ENCODE data around the gene BORCS8.
"Not testable (repeated sequence)": the region's sequence is repeated elsewhere in the genome, so short reads cannot be mapped to it uniquely, and the experiment has no call there.

BORCS8 gene

DNA sequence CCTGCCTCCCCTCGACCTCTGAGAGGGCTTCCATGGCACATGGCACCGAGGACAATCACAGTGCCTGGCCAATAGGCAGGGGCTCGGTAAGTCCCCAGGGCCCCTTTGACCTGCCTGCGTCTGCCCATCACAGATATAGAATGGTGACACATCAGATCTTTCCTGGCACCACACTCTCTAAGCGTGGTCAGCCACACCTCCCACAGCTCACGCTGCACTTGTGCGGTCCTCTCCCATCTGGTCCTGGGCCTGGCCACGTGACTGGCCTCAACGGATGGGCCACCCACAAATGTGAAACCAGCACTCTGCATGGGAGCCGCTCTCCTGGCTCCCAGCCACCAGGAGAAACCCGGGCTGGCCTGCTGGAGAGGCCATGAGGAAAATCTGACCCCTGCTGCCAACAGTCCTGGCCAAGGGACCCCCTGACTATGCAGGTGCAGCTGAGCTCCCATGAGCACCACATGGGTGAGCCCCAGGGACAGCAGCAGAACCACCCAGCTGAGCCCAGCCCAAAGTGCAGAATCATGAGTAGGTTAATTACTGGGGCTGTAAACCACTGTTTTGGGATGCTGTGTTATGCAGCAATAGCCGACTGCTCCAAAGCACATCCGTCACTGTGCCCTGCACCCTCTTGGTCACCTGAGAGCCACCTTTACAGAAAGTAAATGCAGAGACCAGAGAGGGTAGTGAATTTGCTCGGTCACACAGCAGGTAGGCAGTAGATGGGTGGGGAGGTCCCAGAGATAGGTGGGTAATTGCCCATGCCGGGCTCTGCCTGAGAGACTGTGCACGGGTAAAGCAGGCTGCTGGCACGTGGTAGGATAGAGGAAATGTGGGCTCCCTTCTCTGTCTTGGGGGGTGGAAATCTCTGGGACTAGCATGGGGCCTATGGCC is 12.2 kb downstream of the BORCS8 start:
- no peak for DNase-seq

DNA sequence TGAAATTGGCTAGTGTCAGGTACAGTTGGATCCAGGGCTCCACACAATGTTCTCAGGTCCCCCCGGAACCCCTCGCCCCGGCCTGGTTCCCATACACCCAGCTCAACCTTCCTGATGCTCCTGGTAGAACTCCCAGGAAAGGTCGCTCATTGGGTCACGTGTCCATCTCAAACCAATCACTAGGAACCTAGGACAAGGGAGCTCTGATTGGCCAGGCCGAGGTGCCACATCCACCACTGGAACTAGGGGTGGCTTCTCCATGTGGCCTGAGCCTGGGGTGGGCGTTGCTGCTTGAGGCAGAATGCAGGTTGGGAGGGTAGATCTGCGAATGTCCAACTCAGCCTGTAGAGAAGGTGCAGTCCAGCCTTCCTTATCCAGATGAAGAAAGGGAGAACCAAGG is 15.0 kb downstream of the BORCS8 start:
- DNase-seq = no peak

GRCh38 chr19:19173243-19173642 is 18.7 kb downstream of the BORCS8 start:
- DNase-seq = not testable (repeated sequence)

DNA sequence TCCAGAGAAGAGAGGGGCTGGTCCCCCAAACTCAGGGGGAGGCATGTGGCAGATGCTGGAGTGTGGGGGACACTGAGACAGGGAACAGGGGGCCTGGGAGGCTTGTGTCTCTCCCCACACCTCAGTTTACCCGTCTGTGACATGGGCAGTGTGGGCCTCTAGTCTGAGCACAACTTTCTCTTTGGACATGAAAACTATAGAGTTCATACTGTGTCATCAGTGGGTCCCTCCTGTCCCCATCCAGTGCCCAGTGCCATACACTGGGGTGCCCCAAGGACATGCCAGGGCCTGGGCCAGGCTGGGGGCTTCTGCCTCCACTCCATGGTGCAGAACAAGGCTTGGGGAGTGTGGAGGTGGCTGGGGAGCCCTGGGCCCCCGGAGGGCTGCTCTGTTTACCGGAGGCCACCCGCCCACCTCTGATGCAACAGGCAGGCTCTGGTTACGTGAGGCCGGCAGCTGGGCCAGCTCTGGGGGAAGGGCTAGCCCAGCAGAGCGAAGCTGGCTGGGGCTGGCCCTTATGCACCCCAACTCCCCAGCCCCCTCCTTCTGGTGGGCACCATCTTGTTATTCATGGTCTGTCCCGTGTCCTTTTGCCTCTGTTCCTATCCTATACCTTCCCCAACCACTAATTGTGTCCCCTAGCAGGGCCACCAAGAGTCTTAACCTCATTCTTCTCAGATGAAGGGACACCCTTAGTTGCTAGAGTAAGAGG is 20.0 kb downstream of the BORCS8 start:
- DNase-seq = no peak

- DNase-seq = no peak
Measured at GRCh38 chr19:19170873-19171672, 20.9 kb downstream of the BORCS8 start.

DNA sequence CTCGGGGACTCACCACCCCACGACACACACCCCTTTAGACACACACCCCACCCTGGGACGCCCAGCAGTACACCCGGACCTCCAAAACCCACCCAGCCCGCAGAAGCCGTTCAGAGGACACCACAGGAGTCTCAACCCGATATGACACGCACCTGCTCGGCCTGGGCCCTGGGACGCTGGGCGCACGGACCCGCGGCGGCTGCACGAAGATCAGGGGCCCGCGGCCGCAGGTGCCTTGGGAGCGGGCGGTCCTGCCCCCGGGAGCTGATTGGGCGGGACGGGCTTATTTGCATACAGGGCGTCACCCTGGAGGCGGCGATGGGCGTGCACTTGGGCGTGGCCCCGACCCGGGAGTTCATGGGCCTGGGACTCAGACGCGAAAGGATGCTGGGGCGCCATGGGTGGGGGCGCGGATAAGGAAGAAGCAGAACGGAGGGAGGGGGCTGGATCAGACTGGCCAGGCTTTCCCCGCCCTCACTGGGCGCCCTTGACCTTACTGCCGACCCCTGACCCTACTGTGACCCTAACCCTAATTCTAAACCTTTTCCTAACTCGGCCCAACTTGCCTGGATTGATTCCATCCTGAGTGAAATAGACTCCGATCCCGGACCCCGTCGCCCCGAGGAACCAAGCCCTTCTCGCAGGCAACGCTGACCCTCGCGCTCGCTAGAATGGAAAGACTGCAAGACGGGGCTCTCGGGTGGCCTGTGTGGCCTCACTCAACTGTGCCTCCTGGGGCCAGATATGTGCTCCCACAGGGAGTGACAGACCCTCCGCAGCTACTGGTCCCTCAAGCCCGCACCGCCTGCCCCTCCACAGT is 21.7 kb downstream of the BORCS8 start, which contains the start of gene MEF2B:
Gene MEF2B (minus strand): TSS at position 211 of the 820 bp plus-strand sequence. CDS start 19,528 bp downstream, outside the sequence.
- DNase-seq = peak; percentile 77 to 81

DNA sequence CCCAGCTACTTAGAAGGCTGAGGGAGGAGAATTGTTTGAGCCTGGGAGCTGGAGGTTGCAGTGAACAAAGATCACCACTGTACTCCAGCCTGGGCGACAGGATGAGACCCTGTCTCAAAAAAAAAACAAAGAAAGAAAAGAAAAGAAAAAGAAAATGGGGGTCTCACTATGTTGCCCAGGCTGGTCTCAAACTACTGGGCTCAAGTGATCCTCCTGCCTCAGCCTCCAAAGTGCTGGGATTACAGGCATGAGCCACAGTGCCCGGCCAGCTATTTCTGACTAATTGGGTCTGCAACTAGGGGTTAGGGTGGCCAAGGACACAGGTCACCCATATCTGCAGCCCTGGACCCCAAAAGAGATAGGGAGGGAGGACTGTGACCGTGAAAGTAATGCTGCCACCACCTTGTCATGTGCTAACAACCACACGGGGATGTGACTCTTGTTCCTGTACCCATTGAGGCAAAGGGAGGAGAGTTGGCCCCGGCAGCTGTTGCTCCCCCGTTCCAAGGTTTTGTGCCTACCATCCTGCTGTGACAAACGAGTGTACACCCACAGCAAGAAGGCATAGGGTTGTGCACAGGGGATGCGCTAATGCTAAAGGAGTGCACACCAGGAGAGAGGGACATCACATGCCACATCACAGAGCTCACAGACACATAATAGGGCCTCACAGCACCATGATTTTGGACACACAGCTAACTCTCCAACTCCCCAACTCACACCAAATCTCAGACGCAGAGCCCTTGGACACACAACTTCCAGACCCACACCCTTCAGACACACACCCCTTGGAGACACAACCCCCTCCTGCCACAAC is 22.5 kb downstream of the BORCS8 start:
- no peak for DNase-seq

DNA sequence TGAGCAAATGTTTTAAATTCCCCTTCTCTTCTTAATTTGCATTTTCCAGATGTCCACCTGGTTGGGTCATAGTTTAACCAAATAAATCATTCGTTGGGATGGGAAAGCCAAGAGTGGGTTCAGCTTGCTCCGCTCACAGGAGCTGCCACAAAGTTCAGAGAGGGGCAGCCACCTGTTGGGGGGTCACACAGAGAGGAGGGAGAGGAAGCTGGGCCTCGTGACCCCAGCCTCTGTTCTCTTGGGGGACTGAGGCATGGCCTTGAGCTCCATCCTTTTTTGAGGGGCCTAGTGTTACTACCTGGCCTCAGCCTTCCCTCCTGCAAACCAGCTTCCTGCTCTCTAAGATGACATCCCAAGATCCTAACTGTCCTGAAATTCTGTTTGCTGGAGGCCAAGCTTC is 24.3 kb downstream of the BORCS8 start:
- no peak for DNase-seq

GRCh38 chr19:19165396-19165795 is 26.6 kb downstream of the BORCS8 start:
- DNase-seq = no peak

- DNase-seq = no peak
Measured at GRCh38 chr19:19162495-19162894, 29.5 kb downstream of the BORCS8 start.

- peak in 1 of 2 donors; percentile 45 for DNase-seq
Measured at GRCh38 chr19:19160461-19161035, 31.4 kb downstream of the BORCS8 start.

DNA sequence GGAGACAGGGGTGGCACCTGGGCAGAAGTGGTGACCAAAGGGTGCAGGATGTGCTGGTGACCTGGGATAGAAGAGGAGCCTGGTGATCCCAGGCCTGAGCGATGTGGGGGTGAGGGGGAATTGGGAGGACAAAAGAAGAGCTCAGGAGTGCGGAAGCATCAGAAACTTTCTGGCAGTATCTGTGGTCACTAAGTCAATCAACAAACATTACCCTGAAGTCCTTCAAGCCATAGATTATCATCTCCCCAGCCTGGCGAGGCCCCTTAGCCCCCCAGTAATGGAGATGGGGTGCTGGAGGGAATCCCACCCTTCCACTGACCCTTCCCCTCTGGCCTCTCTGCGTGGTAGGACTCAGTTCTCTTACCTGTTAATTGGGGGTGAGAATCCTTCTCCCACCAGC is 32.4 kb downstream of the BORCS8 start:
- DNase-seq = no peak

- DNase-seq = no peak
Measured at GRCh38 chr19:19157808-19158207, 34.1 kb downstream of the BORCS8 start.

GRCh38 chr19:19155495-19156219 is 36.3 kb downstream of the BORCS8 start:
- no peak for DNase-seq

- DNase-seq = no peak
Measured at GRCh38 chr19:19154768-19155494, 37.0 kb downstream of the BORCS8 start.

GRCh38 chr19:19152668-19153384 is 39.1 kb downstream of the BORCS8 start:
- no peak for DNase-seq

DNA sequence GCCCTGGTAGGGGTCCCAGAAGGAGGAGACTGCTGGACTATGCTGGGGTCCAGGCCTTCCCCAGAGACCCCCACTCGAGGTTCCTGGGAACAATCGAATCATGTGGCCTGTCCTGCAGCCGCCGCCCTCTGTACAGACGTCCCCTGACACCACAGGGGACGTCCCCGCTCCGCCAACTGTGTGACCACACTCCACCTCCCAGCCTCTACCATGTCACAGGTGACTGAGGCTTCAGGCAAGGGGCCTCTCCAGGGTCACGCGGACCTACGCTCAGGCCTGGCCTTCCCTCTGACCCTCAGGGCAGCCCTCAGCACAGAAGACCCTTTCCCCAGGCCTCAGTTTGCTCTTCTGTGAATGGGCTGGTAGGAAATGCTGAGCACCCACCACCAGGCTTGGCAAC is 40.5 kb downstream of the BORCS8 start:
- DNase-seq = no peak

DNA sequence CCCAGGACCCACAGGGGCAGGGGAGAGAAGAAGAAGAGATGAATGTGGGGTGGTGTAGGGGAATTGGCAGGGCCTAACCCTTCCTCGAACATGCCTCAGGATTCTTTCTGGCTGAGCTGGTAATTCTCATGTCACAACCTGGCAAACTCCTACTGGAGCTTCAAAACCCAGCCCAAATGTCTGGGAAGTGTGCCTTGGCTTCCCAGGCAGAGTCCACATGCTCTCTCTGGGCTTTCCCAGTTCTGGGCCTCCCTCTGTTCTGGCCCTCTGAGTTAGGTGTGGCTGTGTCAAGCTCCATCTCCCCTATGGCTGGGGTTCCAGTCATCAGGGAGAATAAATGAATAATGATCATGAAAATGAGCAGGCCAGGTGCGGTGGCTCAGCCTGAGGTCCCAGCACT is 42.5 kb downstream of the BORCS8 start:
- no peak for DNase-seq

- not testable (repeated sequence) for DNase-seq
Measured at GRCh38 chr19:19148504-19148903, 43.4 kb downstream of the BORCS8 start.

All from CD4-positive, alpha-beta T cell treated with Interleukin-4 for 1 hour (primary cell).